Epithelial cell of proximal tubule (primary cell): ENCODE data around the gene MYOG. TPM values are rescaled to one million over a fixed set of nuclear protein-coding genes. Genes with fewer than 3 reads are reported as not detected.

ENCODE experiments used
- DNase-seq: peaks from one replicate; pipeline ENCODE4 v3.0.0-alpha.2; 2011; ENCODE audit warnings: low read depth
- H3K4me3 ChIP-seq: 2 replicates; pipeline ENCODE4 v1.5.1; 2011; ENCODE audit warnings: low read depth, mild to moderate bottlenecking, low read length
- total RNA-seq: library from RNA; depleted of rRNA; stranded (reverse); fragments of >200 nt; gene quantifications from 2 replicates; pipeline ENCODE4 v1.2.3, GENCODE V29; 2015
- TF ChIP-seq, protein P1 (sequence below): conservative IDR thresholded peaks from 2 replicates; pipeline ENCODE4 v1.5.1; 2012; ENCODE audit warnings: low read depth, mild to moderate bottlenecking, low read length

The MYOG gene
- total RNA-seq, 1 donor from 2014 or later, result not detected

DNA sequence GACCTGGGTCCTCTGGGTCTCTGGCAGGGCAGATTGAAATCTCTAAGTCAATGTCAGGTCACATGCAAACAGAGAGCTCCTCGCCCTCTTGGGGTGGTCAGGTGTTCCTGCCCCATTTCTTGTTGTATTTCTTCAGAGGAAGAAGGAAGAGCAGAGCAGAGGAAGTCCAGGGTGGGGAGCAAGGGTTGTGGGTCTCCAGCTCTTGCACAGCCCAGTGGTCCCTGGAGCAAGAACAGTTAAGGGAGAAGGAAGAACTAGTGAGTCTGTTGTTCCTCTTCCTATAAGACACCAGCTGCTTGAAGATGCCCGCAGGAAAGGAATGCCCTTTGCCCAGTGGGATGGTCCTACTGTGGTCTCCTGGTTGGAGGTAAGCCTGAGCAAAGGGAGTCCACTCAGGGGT is 26.3 kb downstream of the MYOG start:
- no peak for DNase-seq
- no peak overlapping the region for H3K4me3 ChIP-seq
- TF ChIP-seq, protein P1, sequence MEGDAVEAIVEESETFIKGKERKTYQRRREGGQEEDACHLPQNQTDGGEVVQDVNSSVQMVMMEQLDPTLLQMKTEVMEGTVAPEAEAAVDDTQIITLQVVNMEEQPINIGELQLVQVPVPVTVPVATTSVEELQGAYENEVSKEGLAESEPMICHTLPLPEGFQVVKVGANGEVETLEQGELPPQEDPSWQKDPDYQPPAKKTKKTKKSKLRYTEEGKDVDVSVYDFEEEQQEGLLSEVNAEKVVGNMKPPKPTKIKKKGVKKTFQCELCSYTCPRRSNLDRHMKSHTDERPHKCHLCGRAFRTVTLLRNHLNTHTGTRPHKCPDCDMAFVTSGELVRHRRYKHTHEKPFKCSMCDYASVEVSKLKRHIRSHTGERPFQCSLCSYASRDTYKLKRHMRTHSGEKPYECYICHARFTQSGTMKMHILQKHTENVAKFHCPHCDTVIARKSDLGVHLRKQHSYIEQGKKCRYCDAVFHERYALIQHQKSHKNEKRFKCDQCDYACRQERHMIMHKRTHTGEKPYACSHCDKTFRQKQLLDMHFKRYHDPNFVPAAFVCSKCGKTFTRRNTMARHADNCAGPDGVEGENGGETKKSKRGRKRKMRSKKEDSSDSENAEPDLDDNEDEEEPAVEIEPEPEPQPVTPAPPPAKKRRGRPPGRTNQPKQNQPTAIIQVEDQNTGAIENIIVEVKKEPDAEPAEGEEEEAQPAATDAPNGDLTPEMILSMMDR, result no peak

DNA sequence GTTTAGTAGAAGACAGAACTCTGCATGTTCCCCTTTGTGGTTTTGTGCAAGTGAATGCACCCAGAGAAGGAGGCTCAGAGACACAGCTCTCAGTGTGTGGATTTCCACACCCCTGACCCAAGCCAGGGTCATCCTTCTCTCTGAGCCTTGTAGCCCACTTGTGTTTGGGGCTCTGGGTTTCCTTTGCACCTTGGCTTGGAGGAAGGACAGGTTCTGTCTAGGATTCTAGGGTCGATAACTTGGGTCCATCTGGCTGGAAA is 27.2 kb downstream of the MYOG start:
- TF ChIP-seq, protein P1, result no peak
- H3K4me3 ChIP-seq, result no peak overlapping the region
- DNase-seq, result no peak

DNA sequence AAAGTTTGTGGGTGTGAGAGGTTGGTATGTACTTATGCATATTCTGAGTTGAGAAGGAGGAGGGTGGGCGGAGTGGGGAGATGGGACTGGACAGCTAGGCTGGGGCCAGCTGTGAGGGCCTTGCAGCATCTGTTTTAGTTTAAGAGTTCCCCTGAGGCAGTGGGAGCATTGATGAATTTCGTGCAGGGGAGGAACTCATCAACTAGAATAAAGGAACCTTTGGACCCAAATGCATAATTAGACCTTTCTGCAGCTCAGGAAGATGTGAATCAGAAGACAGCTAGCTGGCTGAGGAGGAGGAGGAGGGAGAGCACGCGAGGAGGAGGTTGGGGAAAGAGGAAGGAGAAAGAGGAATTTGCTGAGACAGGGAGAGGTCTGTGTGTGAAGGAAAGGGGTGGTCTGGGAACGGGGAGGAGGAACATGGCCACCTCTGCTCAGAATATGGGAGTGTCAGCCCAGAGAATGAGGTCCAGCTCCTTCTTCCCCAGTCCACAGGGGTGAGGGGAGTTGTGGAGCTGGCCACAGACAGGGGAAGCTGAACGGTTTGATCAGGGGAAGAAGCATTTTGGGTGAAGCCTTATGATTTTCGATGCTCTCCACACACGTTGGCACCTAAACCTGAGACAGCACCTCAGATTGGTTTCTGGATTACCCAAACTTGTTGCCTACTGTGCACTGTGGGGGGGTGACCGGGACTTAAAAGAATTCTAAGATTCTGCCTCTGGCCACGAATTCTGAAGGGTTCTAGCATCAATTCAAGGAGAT is 27.7 kb downstream of the MYOG start:
- DNase-seq, result no peak
- TF ChIP-seq, protein P1, result no peak
- no peak overlapping the region for H3K4me3 ChIP-seq

DNA sequence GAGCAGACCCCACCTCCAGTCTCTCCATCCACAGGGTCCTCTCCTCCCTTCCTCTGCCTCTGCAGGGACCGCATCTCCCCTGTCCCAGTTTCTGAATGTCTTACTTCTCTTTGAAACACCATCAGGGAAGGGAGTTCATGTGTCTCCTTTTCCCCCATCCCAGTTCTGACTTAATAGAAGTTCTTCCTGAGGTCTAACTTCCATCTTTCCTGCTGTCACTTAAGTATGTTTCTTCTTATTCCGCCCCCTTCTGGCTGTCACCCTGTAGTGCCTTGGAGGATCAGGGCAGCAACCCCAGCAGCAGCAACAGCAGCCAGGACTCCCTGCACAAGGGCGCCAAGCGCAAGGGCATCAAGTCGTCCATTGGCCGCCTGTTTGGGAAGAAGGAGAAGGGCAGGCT is 29.3 kb downstream of the MYOG start:
- TF ChIP-seq, protein P1, result peak; percentile 34
- no peak overlapping the region for H3K4me3 ChIP-seq
- no peak for DNase-seq

DNA sequence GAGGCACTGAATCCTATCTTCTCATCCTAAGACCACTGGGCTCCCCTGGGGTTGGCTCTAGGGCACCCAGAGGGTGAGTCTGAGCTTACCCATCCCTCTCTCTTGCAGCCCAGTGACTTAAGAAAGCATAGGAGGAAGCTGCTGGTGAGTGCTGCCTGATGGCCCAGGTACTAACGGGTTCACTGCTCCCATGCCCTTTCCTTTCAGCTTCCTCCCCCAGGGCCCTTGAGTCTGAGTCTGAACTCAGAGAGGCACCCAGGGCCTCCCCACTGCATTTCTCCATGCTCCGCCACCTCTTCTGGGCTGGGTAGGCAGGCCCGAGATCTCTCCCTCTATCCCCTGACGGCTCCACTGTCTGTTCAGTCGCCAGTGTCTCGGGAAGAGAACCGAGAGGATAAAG is 29.8 kb downstream of the MYOG start:
- no peak for DNase-seq
- TF ChIP-seq, protein P1, result no peak
- H3K4me3 ChIP-seq, result no peak overlapping the region

DNA sequence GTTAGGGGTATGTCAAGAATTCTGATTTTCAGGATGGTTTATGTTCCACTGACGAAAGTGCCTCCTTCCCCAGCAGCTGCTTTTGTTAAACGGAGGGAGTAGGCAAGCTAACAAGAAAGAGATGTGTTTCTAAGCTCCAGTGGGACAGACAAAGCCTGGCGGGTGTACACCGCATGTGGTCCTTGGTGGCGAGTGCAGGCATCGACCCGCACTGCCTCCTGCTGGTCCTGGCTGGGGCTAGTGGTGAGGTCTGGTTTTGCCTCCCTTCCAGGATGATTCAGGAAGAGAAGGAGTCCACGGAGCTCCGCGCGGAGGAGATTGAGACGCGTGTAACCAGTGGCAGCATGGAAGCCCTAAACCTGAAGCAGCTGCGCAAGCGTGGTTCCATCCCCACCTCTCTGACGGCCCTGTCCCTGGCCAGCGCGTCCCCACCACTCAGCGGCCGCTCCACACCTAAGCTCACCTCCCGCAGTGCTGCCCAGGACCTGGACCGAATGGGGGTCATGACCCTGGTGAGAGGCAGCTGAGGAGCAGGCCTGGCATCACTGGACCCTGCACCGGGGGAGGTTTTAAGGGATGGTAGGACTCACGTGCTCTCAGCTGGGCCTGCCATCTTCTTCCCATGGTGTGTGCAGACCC is 30.5 kb downstream of the MYOG start:
- DNase-seq, result no peak
- TF ChIP-seq, protein P1, result no peak
- no peak overlapping the region for H3K4me3 ChIP-seq

DNA sequence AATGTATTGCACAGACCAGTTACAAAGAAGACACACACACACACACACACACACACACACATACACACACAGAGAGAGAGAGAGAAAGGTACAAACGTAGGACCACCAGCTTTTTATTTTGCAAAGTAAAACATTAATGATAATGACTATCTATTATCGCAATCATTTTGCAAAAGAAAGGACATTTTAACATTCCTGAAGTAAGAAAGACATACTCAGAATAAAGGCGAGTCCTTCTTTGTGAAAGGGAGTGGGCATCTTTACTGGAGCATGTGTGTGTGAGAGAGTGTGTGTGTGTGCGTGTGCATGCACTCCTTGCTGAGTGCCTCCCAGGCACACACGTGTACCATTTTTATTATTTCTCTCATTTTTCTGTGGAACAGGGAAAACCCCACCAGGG is 31.2 kb downstream of the MYOG start:
- TF ChIP-seq, protein P1, result no peak
- DNase-seq, result no peak

More for the DNA sequence above, 31.2 kb downstream of the MYOG start:
- H3K4me3 ChIP-seq, result no peak overlapping the region
